Cardiac septum (tissue), 1 donor: ENCODE results near the gene MED29. TPM values are rescaled to one million over a fixed set of nuclear protein-coding genes. Genes with fewer than 3 reads are reported as not detected.

Source experiments
- DNase-seq: peaks from one replicate; pipeline ENCODE4 v3.0.0-alpha.2; 2020; ENCODE audit warnings: low spot score
- intact Hi-C: fragments of 100-400 bp; cut with DNase I; formaldehyde crosslinking; loops from one replicate; pipeline ENCODE4 v1.14.0; 2022
- total RNA-seq: library from RNA; stranded (reverse); fragmentation: NEBNext Ultra II Directional; extraction: Animal tissue kit (Norgen Biotek cat#: 25700); gene quantifications from one replicate; pipeline ENCODE4 v1.2.1, GENCODE V29; 2021
- donor health status: DM: no; HTN: no; CAD: no.

The MED29 gene
- total RNA-seq, 1 donor from 2014 or later: 26.3 TPM

DNA sequence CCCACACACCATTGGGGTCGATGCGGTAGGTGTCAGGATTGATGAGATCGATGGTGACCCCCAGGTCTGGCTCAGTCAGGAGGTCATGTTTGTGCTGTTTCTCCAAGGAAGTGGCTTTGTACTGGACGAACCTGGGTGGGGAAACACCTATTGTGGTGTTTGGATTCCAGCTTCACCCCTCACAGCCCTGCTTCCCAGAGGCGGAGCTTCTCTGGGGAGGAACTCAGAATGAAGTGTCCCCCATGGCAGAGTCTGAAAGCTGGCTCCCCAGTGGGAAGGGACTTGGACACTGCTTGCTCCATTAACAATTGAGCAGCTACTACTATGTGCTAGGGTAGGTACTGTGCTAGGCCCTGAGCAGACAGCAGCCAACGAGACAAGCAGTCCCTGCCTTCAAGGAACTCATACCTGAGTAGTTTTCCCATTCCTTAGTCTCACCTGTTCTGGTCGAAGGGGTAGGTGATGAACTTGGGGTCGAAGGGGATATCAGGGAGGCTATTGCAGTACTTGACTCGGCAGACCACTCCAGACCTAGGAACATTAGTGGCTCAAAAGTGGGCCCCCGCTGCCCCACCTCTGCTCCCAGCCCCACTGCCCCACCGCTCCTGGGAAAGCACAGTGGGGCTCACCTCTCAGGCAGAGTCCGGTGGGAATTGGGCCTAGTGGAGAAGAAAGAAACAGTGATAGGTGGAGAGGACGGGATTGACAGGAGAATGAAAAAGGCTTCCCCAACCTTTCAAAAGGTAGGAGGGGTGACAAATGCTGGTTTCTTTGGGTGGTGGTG lies 1.4 kb upstream of the MED29 start:
- intact Hi-C loops: no loop called here

DNA sequence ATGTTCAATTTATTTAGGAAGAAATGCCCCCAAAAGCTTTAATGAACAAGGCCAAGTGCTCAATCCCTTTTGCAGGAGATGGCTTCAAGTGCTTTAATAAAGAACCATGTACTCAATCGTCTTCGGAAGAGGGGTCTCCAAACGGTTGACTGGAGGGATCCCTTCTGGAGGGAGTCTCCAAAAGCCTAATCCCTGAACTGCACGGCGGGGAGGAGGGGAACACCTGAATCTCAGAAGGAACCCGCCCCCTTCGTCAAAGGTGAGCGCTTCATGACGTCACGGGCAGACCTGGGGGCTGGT lies 777 bp upstream of the MED29 start:
- DNase-seq: no peak
- intact Hi-C loops: no loop called here

More for the DNA sequence above, 1.4 kb upstream of the MED29 start:
- no peak for DNase-seq

DNA sequence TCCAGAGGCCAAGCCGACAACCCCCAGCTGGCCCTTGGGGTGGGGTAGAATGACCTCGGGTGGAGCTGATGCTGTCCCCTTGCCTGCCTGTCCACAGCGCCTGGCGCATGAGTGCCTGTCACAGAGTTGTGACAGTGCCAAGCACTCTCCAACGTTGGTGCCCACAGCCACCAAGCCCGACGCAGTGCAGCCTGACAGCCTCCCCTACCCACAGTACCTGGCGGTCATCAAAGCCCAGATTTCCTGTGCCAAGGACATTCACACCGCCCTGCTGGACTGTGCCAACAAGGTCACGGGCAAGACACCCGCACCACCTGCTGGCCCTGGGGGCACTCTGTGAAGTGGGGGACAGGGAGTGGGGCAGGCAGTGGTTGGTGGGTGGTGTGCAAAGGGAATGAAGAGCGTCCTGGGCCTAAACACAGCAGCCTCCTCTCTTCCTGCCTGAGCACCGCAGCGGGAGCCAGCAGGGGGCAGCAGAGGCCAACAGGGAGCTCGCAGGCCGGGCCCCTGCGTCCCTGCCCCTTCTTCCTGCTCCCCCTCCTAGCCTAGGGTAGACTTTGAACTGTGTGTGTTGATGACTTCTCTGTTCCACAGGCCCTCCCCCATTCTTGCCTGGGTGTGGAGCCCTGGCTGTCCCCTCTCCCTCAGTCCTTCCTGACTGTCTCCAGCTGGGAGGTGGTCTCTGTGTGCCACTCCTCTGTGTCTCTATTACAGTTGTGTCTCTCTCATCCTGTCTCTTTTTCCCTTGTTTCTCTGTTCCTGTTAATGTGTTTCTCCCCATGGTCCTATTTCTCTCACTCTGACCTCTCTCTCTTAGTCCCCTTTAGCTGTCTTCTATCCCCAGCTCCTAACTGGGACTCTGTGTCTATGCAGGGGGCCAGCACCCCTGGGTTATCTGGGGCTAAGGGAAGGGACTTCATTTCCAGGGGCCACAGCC lies 6.5 kb downstream of the MED29 start:
- intact Hi-C loops: loop anchor here (2.0 to 5.0 kb wide), 2 partner anchors 13 to 135 kb away; partner anchors contain the start of gene EID2B
- peak; percentile 95 for DNase-seq

- intact Hi-C loops: loop anchor here (5.0 kb wide), 1 partner anchor 134 kb away; the partner anchor contains the start of gene EID2B
- DNase-seq: peak; percentile 96
Observed at GRCh38 chr19:39398297-39398864, 7.2 kb downstream of the MED29 start.

GRCh38 chr19:39399668-39400050 lies 8.5 kb downstream of the MED29 start:
- intact Hi-C loops: loop anchor here (5.0 kb wide), 1 partner anchor 133 kb away; the partner anchor contains the start of gene EID2B
- no peak for DNase-seq

- DNase-seq: no peak
Observed at GRCh38 chr19:39400061-39400460, 8.9 kb downstream of the MED29 start.

DNA sequence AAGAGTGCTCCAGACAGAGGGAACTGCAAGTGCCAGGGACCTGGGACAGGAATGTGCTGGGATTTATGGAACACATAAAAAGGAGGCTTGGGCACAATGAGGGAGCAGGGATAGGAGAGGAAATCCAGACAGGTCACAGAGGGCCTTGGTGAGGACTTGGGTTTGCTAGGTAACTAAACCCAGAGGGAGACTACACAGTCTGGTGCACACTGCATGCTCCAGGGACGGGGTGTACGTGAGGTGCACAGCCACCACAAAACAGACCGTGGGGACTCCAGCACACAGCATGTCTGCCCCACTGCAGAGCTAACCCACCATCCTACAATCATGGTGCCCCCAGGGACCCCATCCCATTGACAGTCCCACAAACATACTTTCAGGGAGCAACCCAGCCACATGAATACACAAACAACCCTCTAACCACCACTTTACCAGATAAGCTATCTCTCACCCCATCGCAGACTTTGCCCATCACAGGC lies 9.9 kb downstream of the MED29 start:
- DNase-seq: no peak
- intact Hi-C loops: no loop called here

More at GRCh38 chr19:39400061-39400460, 8.9 kb downstream of the MED29 start:
- intact Hi-C loops: no loop called here

DNA sequence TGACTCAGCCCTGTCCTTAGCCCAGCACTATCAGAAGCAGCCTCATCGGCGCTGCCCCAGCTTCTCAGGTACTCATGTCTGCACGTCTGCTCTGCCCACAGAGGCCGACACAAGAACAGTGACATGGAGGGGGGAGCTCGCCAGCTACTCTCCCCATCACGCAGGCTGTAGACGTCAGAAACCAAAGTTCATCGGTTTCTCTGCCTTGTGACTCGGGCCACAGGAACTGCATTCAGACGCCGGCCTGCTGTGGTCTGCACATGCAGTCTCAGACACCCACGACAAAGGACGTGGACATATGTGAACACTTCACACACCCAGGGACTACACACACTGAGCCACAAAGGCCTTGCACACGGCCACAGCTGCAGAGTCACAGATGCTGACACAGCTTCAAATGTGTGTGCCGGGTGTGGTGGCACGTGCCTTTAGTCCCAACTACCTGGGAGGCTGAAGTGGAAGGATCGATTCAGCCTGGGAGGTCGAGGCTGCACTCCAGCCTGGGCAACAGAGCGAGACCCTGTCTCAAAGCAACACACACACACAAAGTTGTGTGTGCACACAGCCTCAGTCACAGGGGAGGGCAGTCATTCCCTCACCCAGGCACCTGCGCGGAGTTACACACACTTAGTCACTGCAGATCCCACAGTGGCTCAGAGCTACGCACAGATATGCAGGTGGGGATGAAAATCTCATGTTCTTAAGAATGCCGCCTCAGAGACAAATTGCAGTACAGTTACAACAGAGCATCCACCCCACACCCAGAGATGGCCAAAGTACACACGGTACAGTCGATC lies 10.6 kb downstream of the MED29 start:
- DNase-seq: no peak
- intact Hi-C loops: loop anchor here (1.0 kb wide), 1 partner anchor 10 kb away; no protein-coding TSS in a partner anchor

- intact Hi-C loops: loop anchor here (1.0 kb wide), 1 partner anchor 9 kb away; no protein-coding TSS in a partner anchor
- peak; percentile 97 for DNase-seq
Observed at GRCh38 chr19:39402346-39403300, 11.4 kb downstream of the MED29 start.

DNA sequence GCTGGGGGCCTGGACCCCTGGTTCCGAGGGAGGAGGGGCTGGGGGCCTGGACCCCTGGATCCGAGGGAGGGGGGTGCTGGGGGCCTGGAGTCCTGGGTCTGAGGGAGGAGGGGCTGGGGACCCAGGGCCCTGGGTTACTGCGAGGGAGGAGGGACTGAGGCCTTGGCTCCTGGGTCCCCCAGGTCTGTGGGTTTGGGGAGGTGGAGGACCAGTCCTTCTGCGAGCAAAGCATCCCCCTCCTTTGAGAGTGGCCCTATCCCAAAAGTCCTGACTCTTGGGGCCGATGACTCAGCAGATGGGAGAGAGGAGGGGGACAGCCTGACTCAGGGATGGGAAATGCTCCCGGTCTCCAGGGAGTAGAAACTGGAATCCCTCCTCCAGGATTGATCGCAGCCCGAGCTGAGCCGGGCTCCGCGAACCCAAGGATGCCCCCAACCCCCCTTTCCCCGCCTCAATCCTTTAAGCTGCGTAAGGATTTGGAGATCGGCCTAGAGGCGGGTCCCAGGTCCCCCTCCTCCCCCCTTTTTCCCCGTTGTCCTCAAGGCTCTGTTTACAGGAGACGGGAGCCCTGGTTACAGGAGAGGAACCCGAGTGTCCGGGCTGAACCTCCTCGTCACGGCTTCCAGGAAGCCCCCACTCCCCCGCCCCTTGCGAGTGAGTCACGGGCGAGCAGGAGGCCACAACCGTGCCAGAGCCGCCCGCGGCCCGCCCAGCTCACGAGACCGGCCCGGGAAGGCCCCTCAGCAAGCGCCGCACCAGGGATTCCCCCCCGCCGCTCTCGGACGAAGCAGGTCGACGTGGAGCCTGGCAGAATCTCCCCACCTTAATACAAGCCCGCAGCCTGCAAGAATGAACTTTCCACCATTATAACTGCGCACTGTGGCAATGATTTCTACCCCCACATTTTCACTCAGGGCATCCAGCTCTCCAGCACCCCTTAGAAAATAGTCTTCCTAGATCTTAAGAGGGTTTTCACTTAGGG lies 12.4 kb downstream of the MED29 start:
- intact Hi-C loops: no loop called here
- peak; percentile 99 for DNase-seq

DNA sequence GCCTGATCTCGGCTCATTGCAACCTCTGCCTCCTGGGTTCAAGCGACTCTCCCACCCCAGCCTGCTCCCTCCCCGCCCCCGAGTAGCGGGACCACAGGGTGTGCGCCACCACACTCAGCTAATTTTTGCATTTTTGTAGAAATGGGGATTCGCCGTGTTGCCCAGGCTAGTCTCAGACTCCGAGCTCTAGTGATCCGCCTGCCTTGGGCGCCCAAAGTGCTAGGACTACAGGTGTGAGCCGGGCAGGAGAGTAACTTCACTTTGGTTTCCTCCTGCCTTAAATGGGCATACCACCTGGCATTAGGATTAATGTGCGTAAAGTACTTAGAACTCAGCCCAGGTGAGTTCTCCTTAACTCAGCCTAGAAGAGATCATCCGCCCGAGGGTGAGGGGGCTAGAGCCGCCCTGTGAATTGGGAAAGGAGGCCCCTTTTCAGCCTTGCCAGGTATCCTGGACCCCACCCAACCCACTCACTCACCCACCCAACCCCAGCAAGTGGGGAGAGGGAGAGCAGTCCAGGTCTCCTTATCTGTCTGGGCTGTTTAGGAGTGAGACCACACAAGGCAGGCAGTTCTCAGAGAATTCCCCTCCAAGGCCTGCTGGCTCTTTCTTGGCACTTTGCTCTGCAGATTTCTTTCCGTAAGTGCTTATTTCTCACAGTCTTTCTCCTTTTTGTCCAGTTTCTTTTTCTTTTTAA lies 14.2 kb downstream of the MED29 start:
- DNase-seq: no peak
- intact Hi-C loops: no loop called here

DNA sequence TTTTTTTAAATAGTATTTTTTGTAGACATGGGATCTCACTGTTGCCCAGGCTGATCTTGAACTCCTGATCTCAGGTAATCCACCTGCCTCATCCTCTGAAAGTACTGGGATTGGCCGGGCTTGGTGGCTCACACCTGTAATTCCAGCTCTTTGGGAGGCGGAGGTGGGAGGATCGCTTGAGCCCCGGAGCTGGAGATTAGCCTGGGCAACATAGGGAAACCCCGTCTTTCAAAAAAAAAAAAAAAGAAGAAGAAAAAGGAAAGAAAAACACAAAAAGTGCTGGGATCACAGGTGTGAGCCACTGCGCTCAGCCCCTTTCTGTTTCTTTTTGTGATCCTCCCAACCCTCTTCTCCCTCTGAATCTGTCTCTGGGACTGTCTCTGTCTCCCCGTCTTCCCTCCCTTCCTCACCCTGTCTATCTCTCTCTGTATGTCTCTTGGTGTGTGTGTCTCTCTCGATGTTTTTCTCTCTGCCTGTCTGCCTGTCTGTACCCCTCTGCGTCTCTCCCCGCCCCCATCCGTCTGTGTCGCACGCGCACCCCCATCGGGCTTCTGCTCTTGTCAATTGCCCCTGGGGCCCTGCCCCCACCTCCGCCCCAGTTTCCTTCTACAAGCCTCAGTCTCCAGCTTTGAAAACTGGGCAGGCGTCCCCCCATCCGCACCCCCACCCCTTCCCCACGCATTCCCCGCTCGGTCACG lies 14.9 kb downstream of the MED29 start:
- no peak for DNase-seq
- intact Hi-C loops: no loop called here

DNA sequence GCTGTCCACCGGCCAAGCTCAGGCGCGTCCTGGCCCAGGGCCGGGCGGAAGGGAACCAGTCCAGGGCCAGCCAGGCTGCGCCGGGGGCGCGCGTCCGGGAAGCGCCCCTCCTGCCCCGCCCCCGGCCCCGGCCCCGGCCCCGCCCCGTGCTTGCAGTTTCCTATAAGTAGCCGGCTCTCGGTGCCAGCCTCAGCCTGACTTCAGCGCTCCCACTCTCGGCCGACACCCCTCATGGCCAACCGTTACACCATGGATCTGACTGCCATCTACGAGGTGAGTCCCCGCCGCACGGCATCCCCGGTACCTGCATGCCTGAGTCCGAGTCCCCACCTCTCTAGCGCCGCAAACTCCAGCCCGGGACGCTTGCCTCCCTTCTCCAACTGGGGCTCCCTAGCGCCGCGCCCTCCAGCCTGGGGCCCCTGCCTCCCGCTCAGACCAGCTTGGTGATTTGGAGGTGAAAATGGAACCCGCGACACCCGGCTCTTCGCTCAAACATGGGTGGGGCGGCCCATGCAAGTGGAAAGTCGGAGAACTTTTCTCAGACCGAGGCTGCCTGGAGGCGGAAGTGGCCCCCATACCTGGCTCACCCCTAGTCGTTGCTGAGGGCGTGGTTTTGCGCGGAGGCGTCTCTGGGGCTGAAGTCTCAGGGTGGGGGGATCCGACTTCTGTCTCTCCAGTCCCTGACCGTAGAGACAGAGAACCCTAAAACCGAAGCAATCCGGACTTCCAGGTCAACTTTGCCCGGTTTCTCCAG lies 15.7 kb downstream of the MED29 start, which contains the start of gene ZFP36:
Gene ZFP36 (plus strand): TSS at position 192 of the 754 bp plus-strand sequence. CDS start 58 bp downstream, at position 250.
- intact Hi-C loops: no loop called here
- DNase-seq: peak; percentile 97

DNA sequence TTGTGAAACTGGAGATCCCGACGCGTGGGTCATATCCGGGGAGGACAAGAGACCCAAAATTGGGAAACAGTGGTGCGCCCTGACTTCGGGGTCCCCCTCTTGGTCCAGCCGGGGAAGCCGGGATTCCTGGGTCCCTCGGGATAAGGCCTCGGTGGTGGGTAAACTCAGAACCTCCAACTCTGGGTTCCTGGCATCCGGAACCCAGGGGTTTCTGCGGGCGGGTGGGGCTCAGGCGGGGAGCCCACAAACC lies 16.2 kb downstream of the MED29 start:
- DNase-seq: no peak
- intact Hi-C loops: no loop called here
